Measurements from ENCODE around the gene ILK. TPM values are rescaled to one million over a fixed set of nuclear protein-coding genes. Genes with fewer than 3 reads are reported as not detected.
A peak's percentile ranks its signal among the peaks of the same experiment; 100 is the strongest.

The ILK gene
- total and polyA plus RNA-seq, 2 of the 13 experiments (the other 11 are each of a cell fraction or from before 2014, with no cell fraction given), result 70.3 to 108 TPM

DNA sequence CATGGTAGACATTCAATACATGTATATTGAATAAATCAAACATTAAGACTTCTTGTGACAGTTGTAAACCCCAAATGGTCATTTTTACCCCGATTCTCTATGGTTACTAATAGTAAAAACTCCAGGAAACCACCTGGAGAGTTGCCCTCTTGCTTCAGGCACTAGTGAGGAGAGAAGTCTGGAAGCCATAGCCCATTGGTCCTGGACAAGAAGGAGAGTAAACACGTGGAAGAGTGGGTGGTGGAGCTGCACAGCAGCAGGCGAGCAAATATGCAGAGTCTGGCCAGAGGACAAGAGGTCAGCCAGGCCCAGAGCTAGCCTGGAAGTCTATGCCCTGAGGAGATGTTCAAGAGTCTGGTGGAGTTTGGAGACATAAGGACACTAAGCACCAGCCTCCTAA, 34.3 kb downstream of the ILK start (continued):
- TF ChIP-seq ZNF563 (CRISPR knock-in tag; IDR thresholded peaks at IDR 0.05) (no peak), KLF15 (CRISPR knock-in tag; IDR thresholded peaks at IDR 0.05; ENCODE audit: borderline replicate concordance) (no peak), MEIS1 (CRISPR knock-in tag; IDR thresholded peaks at IDR 0.05; ENCODE audit: borderline replicate concordance) (no peak), NFKBIZ (CRISPR knock-in tag; IDR thresholded peaks at IDR 0.05) (no peak), TGIF2 (CRISPR knock-in tag; IDR thresholded peaks at IDR 0.05) (no peak), ZNF160 (CRISPR knock-in tag; IDR thresholded peaks at IDR 0.05) (no peak), SP2 (CRISPR knock-in tag; IDR thresholded peaks at IDR 0.05) (no peak), ZNF562 (CRISPR knock-in tag; IDR thresholded peaks at IDR 0.05; ENCODE audit: borderline replicate concordance) (no peak), CBX5 (CRISPR knock-in tag; IDR thresholded peaks at IDR 0.05; ENCODE audit: borderline replicate concordance) (no peak), FOXA3 (CRISPR knock-in tag; IDR thresholded peaks at IDR 0.05) (peak; percentile 44; the same call in 1 of the 2 replicates), ZSCAN30 (CRISPR knock-in tag; IDR thresholded peaks at IDR 0.05) (no peak), NR2F2 (IDR thresholded peaks at IDR 0.05; ENCODE audit: borderline replicate concordance, low read depth) (no peak), MED13 (CRISPR knock-in tag; IDR thresholded peaks at IDR 0.05) (no peak), ZNF431 (CRISPR knock-in tag; IDR thresholded peaks at IDR 0.05; ENCODE audit: borderline replicate concordance, low read depth) (no peak), ZFP36L1 (CRISPR knock-in tag; IDR thresholded peaks at IDR 0.05) (no peak), KAT2B (IDR thresholded peaks at IDR 0.05; ENCODE audit: borderline replicate concordance, low read depth, low read length) (no peak), ZNF589 (CRISPR knock-in tag; conservative IDR thresholded peaks at IDR 0.05) (no peak)
- TF ChIP-seq, protein P1, sequence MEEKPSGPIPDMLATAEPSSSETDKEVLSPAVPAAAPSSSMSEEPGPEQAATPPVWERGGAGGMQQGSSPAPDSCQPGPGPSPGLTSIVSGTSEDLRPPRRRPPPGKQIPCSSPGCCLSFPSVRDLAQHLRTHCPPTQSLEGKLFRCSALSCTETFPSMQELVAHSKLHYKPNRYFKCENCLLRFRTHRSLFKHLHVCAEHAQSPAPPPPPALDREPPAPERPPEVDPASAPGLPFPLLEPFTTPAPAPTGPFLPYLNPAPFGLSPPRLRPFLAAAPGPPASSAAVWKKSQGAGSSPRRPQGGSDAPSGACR (CRISPR knock-in tag; IDR thresholded peaks at IDR 0.05), result no peak
- TF ChIP-seq, protein P2, sequence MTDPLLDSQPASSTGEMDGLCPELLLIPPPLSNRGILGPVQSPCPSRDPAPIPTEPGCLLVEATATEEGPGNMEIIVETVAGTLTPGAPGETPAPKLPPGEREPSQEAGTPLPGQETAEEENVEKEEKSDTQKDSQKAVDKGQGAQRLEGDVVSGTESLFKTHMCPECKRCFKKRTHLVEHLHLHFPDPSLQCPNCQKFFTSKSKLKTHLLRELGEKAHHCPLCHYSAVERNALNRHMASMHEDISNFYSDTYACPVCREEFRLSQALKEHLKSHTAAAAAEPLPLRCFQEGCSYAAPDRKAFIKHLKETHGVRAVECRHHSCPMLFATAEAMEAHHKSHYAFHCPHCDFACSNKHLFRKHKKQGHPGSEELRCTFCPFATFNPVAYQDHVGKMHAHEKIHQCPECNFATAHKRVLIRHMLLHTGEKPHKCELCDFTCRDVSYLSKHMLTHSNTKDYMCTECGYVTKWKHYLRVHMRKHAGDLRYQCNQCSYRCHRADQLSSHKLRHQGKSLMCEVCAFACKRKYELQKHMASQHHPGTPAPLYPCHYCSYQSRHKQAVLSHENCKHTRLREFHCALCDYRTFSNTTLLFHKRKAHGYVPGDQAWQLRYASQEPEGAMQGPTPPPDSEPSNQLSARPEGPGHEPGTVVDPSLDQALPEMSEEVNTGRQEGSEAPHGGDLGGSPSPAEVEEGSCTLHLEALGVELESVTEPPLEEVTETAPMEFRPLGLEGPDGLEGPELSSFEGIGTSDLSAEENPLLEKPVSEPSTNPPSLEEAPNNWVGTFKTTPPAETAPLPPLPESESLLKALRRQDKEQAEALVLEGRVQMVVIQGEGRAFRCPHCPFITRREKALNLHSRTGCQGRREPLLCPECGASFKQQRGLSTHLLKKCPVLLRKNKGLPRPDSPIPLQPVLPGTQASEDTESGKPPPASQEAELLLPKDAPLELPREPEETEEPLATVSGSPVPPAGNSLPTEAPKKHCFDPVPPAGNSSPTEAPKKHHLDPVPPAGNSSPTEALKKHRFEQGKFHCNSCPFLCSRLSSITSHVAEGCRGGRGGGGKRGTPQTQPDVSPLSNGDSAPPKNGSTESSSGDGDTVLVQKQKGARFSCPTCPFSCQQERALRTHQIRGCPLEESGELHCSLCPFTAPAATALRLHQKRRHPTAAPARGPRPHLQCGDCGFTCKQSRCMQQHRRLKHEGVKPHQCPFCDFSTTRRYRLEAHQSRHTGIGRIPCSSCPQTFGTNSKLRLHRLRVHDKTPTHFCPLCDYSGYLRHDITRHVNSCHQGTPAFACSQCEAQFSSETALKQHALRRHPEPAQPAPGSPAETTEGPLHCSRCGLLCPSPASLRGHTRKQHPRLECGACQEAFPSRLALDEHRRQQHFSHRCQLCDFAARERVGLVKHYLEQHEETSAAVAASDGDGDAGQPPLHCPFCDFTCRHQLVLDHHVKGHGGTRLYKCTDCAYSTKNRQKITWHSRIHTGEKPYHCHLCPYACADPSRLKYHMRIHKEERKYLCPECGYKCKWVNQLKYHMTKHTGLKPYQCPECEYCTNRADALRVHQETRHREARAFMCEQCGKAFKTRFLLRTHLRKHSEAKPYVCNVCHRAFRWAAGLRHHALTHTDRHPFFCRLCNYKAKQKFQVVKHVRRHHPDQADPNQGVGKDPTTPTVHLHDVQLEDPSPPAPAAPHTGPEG (CRISPR knock-in tag; IDR thresholded peaks at IDR 0.05), result no peak
- TF ChIP-seq, protein P3, sequence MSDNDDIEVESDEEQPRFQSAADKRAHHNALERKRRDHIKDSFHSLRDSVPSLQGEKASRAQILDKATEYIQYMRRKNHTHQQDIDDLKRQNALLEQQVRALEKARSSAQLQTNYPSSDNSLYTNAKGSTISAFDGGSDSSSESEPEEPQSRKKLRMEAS (IDR thresholded peaks at IDR 0.05), result 0 out of 2 replicates have a peak, but pooled peaks have one; percentile 38
- TF ChIP-seq, protein P4, sequence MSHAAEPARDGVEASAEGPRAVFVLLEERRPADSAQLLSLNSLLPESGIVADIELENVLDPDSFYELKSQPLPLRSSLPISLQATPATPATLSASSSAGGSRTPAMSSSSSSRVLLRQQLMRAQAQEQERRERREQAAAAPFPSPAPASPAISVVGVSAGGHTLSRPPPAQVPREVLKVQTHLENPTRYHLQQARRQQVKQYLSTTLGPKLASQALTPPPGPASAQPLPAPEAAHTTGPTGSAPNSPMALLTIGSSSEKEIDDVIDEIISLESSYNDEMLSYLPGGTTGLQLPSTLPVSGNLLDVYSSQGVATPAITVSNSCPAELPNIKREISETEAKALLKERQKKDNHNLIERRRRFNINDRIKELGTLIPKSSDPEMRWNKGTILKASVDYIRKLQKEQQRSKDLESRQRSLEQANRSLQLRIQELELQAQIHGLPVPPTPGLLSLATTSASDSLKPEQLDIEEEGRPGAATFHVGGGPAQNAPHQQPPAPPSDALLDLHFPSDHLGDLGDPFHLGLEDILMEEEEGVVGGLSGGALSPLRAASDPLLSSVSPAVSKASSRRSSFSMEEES (CRISPR knock-in tag; IDR thresholded peaks at IDR 0.05), result no peak
- TF ChIP-seq, protein P5, sequence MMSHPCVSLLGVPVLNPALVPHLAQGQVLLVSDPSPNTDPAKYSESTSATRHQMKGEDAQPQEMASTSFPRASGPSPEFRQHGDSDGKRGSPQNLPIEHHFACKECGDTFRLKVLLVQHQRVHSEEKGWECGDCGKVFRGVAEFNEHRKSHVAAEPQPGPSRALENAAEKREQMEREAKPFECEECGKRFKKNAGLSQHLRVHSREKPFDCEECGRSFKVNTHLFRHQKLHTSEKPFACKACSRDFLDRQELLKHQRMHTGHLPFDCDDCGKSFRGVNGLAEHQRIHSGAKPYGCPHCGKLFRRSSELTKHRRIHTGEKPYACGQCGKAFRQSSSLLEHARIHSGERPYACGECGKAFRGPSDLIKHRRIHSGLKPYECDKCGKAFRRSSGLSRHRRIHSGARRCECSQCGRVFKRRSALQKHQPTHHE (CRISPR knock-in tag; IDR thresholded peaks at IDR 0.05; ENCODE audit: borderline replicate concordance), result no peak
